ENCODE results near the gene CCDC24.

The CCDC24 gene

GRCh38 chr1:43981636-43982035 lies 9.8 kb upstream of the CCDC24 start:
- DNase-seq, result no peak

- no peak for DNase-seq
Measured at GRCh38 chr1:43982241-43982640, 9.2 kb upstream of the CCDC24 start.

GRCh38 chr1:43982808-43983207 lies 8.6 kb upstream of the CCDC24 start:
- DNase-seq, result no peak

- DNase-seq, result no peak
Measured at GRCh38 chr1:43983253-43983899, 8.0 kb upstream of the CCDC24 start.

- no peak for DNase-seq
Measured at GRCh38 chr1:43984855-43985254, 6.5 kb upstream of the CCDC24 start.

- DNase-seq, result no peak
Measured at GRCh38 chr1:43985984-43986595, 5.3 kb upstream of the CCDC24 start.

GRCh38 chr1:43986712-43987111 lies 4.7 kb upstream of the CCDC24 start:
- no peak for DNase-seq

- DNase-seq, result no peak
Measured at GRCh38 chr1:43987159-43987902, 4.1 kb upstream of the CCDC24 start.

GRCh38 chr1:43990271-43991199 lies 864 bp upstream of the CCDC24 start:
- no peak for DNase-seq

GRCh38 chr1:43991200-43991475 lies 261 bp upstream of the CCDC24 start:
- DNase-seq, result no peak

- no peak for DNase-seq
Measured at GRCh38 chr1:43992232-43992995, 1.0 kb downstream of the CCDC24 start.

- DNase-seq, result no peak
Measured at GRCh38 chr1:43993206-43993914, 2.0 kb downstream of the CCDC24 start.

- DNase-seq, result no peak
Measured at GRCh38 chr1:43994071-43994470, 2.7 kb downstream of the CCDC24 start.

- no peak for DNase-seq
Measured at GRCh38 chr1:43994794-43995790, 3.7 kb downstream of the CCDC24 start.

GRCh38 chr1:43995984-43996732 lies 4.8 kb downstream of the CCDC24 start:
- no peak for DNase-seq

GRCh38 chr1:43996733-43997115 lies 5.3 kb downstream of the CCDC24 start:
- no peak for DNase-seq

GRCh38 chr1:43997295-43997999 lies 6.0 kb downstream of the CCDC24 start:
- DNase-seq, result no peak

GRCh38 chr1:43998000-43998378 lies 6.6 kb downstream of the CCDC24 start:
- no peak for DNase-seq

- DNase-seq, result no peak
Measured at GRCh38 chr1:43999455-43999854, 8.1 kb downstream of the CCDC24 start.

Data from NCI-H1105 (cell line).